SKM-1 (cell line): Measurements from ENCODE around the gene NUP160.
A peak's percentile ranks its signal among the peaks of the same experiment; 100 is the strongest.
"Not testable (repeated sequence)": the region's sequence is repeated elsewhere in the genome, so short reads cannot be mapped to it uniquely, and the experiment has no call there.

Experiments used
- DNase-seq: peaks from one replicate; lab custom pipeline; 2025; ENCODE audit not compliant: unreplicated experiment; lab: John Stamatoyannopoulos, UW

NUP160 gene, protein sequence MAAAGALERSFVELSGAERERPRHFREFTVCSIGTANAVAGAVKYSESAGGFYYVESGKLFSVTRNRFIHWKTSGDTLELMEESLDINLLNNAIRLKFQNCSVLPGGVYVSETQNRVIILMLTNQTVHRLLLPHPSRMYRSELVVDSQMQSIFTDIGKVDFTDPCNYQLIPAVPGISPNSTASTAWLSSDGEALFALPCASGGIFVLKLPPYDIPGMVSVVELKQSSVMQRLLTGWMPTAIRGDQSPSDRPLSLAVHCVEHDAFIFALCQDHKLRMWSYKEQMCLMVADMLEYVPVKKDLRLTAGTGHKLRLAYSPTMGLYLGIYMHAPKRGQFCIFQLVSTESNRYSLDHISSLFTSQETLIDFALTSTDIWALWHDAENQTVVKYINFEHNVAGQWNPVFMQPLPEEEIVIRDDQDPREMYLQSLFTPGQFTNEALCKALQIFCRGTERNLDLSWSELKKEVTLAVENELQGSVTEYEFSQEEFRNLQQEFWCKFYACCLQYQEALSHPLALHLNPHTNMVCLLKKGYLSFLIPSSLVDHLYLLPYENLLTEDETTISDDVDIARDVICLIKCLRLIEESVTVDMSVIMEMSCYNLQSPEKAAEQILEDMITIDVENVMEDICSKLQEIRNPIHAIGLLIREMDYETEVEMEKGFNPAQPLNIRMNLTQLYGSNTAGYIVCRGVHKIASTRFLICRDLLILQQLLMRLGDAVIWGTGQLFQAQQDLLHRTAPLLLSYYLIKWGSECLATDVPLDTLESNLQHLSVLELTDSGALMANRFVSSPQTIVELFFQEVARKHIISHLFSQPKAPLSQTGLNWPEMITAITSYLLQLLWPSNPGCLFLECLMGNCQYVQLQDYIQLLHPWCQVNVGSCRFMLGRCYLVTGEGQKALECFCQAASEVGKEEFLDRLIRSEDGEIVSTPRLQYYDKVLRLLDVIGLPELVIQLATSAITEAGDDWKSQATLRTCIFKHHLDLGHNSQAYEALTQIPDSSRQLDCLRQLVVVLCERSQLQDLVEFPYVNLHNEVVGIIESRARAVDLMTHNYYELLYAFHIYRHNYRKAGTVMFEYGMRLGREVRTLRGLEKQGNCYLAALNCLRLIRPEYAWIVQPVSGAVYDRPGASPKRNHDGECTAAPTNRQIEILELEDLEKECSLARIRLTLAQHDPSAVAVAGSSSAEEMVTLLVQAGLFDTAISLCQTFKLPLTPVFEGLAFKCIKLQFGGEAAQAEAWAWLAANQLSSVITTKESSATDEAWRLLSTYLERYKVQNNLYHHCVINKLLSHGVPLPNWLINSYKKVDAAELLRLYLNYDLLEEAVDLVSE (N-terminal part only)

DNA sequence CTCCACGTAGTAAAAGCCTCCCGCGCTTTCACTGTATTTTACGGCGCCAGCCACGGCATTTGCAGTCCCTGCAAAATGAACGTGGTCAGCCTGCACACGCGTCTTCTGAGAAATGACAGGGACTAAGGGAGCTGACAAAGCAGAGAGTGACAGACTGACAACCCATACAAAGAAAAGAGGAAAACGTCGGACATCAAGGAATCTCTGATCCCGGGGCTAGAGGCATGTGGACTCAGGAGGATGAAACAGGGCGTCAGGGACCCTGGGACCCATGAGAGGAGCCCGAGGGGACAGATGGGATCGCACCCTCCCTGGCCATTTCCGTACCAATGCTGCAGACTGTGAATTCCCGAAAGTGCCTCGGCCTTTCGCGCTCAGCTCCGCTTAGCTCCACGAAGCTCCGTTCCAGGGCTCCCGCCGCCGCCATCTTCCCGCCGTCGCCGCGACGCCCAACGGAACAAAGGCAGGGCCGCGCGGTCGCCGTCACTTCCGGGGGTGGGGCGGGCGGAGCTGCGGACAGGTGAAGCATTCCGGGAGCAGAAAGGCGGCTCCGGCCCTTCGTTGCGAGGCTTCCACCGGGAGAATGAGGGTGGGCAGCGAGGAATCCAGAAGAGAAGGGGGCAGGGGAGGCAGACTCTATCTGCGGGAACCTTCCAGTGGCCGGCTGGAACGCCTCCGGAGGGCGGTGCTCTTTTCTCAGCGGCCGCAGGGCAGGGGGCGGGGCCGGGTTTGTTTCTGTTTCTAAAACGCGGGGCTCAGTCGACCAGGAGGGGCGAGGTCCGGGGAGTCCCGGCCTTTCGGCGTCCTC lies at the start of gene NUP160:
Gene NUP160 (minus strand): TSS at position 459 of the 808 bp plus-strand sequence. CDS start 32 bp downstream, at position 427.
- DNase-seq, result peak; percentile 45

DNA sequence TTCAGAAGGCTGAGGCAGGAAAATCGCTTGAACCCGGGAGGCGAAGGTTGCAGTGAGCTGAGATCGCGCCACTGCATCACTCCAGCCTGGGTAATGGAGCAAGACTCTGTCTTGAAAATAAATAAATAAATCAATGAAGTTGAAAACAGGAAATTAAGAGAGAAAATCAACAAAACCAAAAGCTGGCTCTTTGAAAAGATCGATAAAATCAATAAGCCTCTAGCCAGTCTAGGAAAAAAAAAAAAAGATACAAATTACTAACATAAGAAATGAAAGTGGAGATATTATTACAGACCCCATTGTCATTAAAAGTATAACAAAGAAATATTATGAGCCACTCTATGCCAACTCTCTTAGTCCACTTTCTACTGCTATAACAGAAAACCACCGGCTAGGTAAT lies 48.0 kb upstream of the NUP160 start:
- DNase-seq, result no peak

DNA sequence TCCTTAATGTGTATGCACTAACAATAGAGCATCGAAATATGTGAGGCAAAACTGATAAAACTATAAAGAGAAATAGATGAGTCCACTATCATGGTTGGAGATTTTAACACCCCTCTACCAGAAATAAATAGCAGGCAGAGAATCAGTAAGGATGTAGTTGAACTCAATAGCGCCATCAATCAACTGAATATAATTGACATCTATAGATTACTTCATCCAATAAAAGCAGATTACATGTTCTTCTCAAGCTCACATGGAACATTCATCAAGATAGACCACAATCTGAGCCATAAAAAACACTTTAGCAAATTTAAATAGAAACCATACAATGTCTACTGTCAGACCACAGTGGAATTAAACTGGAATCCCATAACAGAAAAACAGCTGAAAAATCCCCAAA lies 46.9 kb upstream of the NUP160 start:
- DNase-seq, result no peak

DNA sequence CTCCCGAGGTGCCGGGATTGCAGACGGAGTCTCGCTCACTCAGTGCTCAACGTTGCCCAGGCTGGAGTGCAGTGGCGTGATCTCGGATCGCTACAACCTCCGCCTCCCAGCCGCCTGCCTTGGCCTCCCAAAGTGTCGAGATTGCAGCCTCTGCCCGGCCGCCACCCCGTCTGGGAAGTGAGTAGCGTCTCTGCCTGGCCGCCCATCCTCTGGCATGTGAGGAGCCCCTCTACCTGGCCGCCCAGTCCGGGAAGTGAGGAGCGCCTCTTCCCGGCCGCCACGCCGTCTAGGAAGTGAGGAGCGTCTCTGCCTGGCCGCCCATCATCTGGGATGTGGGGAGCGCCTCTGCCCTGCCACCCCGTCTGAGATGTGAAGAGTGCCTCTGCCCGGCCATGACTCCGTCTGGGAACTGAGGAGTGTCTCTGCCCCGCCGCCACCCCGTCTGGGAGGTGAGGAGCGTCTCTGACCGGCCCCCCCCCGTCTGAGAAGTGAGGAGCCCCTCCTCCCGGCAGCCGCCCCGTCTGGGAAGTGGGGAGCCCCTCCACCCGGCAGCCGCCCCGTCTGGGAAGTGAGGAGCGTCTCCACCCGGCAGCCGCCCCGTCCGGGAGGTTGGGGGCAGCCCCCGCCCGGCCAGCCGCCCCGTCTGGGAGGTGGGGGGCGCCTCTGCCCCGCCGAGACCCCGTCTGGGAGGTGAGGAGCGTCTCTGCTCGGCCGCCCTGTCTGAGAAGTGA lies 44.6 kb upstream of the NUP160 start:
- not testable (repeated sequence) for DNase-seq

DNA sequence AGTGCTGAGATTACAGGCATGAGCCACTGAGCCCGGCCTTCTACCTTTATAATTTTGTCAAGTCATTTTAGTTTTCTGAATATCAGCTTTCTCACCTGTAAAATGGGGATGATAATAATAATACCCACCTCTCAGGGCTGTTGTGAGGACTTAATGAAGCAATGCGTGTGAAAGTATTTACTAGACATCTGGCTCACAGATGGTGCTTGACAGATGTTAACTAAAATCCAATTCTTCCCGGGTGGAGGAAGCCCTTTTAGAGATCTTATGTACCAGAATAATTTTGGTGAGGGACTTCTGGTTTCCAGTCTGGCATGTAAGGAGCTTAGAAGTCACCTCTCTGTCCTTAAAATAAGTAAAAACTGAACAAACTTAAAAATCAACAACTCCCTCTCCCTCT lies 43.7 kb upstream of the NUP160 start:
- no peak for DNase-seq

DNA sequence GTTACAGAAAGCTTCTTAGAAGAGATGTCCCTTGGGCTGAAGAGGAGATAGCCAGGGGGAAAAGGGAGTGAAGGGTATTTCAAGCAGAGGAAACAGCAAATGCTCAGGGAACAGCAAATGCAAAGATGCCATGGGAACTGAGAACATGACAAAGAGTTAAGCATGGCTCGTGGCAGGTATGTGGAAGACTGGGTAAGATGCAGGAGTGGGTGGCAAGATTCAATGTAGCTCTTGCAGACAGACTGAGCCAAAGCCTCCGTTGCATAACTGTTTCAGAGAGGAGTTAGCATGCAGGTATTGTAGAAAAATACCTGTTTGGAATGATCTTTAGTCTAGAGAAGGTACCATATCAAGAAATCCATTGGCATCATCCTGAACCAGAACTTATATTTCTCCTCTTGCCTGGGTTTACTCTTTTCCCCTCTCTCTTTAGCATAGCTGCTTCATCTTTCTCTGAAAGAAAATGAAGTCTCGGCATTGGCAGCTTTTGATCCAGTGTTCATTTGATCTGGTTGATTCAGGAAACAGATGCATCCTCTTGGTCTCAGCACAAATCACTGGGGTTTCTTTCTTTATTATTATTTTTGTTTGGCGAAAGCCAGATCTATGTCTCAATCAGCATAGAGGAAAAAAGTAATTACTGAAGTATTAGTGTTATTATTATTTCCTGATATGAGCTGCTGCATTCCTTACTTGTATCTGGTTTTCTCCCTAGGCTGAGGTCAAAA lies 41.7 kb upstream of the NUP160 start:
- DNase-seq, result no peak

DNA sequence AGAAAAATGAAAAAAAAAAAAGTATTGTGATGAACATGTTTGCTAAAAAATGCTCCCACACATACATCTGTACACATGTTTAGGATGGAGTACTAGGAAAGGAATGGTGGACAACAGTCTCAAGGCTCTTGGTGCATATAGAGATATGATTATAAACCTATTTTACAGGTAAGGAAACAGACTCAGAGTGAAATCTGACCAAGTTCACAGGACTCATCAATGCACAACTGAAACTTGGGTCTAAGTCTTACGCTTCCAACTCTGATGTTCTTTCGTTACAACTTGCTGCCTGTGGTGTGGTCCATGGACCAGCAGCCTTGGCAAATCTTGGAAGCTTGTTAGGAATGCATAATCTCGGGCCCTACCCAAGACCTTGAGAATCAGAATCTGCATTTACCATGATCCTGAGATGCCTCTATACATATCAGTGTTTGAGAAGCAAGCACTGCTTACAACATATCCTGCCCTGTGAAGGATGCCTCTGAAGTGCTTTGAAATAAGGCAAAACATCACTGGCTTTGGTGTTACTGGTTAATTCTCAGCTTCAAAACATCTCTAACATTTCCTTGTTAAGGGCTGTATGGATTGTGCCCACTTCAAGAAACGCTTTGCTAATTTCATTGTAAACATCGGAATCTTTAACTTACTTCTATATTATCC lies 39.9 kb upstream of the NUP160 start:
- no peak for DNase-seq

DNA sequence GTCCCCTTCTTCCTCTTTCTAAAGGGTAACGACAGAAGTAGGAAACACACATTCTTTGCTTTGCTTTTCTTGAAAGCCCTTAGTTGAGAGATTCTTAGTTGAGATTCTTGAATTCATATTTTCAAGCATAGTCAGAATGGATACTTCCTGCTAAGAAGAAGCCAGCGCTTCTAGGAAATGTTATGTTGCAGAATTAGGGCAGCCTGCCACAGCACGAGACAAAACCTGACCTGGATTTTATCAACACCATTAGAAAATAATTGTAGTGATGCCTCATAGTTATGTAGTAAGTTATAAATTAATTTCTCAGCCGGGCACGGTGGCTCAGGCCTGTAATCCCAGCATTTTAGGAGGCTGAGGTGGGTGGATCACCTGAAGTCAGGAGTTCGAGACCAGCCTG lies 37.9 kb upstream of the NUP160 start:
- DNase-seq, result no peak

DNA sequence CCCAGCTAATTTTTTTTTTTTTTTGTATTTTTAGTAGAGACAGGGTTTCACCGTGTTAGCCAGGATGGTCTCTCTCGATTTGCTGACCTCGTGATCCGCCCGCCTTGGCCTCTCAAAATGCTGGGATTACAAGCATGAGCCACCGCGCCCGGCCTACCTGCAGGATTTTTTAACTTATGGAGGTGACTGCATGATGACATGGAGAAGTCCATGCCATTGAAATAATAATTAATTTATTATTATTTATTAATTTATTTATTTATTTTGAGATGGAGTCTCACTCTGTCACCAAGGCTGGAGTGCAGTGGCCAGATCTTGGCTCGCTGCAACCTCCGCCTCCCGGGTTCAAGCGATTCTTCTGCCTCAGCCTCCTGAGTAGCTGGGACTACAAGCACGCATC lies 34.3 kb upstream of the NUP160 start:
- not testable (repeated sequence) for DNase-seq

DNA sequence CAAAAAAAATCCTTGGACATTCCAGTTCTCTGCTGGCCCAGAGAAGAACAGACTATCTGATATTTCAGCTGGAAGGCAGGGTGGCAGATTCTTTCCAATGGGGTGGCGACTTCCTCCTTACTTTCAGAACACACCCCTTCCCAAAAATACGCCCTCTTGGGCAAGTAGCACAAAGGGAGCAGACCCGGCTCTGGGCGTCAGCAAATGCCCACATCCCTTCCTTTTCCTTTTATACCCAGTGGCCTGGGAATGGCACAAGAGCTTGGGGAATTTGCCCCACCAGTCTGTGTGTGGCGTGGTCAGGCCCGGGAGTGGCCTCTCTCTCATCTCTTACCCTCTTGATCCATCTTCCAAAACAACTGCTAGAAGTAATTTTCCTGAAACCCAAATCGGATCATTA lies 33.0 kb upstream of the NUP160 start:
- no peak for DNase-seq

DNA sequence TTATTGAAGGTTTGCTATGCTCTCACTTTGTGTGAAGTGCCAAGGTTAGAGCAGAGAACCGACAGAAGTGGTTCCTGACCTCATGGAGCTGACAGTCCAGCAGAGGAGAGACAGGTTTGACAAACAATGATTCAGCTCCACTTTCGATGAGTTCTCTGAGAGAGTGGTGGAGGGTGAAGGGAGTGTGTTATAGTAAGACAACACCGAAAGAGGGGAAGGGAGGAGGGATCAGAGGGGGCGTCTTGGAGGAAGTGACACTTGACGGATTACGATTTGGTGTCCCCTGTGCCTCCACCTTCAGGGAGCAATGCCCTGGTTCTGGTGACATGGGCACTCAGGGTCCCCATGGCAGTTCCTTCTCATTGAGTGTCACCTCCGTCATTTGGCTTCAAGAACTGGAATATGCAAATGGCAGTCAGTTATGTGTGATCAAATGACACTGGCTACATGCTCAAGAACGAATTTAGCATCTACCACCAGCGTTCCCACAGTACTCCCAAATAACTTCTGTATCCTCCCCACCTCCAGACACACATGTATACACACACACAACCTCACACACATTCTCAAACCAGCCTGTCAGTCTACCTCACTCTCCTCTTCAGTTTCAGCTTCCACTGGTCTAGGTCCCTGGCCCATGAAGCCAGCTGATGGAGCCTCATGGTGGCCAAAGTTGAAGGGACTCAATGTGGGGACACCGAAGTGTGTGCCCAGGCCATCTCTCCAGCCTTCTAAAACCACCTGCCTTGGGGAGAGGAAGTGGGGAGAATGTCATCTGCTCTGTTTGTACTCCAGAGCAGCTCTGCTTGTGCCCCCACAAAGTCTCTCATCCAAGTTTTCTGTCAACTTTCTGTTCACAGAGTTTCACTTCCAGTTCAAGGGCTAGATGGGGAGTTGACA lies 31.4 kb upstream of the NUP160 start:
- no peak for DNase-seq

DNA sequence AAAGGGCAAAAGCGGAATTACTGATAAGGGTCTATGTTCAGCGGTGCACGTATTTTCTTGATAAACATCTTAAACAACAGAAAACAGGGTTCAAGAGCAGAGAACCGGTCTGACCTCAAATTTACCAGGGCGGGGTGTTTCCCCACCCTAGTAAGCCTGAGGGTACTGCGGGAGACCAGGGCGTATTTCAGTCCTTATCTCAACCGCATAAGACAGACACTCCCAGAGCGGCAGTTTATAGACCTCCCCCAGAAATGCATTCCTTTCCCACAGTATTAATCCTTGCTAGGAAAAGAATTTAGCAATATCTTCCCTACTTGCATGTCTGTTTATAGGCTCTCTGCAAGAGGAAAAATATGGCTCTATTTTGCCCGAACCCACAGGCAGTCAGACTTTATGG lies 27.7 kb upstream of the NUP160 start:
- DNase-seq, result not testable (repeated sequence)

DNA sequence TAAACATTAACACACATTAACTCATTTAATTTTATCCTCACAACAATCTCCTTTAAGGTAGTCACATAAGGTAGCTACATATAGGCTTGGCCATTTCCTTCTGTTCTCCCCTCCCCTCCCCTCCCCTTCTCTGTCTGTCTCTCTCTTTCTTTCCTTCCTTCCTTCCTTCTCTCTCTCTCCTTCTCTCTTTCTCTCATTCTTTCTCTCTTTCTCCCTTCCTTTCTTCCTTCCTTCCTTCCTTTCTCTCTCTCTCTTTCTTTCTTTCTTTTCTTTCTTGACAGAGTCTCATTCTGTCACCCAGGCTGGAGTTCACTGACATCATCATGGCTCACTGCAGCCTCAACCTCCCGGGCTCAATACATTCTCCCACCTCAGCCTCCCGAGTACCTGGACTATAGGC lies 22.3 kb upstream of the NUP160 start:
- DNase-seq, result no peak

DNA sequence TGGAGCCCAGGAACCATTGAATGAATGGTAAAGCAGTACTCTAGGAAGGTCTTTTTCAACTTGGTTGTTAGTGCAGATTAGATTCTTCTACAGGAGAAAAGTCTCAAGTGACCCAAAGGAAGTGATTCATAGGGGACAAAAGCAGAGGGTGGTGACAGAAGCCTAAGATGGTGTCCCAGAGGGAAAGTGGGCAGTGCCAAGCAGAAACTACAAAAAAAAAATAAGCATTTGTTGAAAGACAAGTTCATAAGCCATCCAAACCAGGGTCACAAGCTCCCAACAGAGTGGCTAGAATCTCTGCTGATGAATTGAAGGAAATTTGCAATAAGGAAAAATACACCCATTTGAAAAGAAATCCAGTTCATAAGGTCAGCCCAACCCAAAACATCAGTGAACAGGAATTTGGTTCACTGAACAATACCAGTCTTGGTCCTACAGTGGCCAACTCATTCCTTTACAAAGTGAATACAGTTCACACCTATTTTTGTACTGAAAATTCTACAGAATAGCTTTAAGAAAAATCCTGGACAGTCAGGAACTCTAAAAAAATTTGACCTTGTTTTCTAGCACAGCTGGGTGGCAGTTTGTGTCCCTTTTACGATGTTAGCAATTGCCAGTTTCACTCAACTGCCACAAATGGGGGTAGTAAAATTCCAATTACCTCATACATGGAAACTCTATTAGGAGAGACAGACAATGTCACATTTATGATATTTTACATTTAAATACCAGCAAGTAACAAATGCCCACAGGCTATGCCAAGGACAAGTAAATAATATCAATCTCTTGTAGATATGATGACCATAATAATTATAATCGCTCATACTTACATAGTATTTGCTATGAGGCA lies 21.6 kb upstream of the NUP160 start:
- no peak for DNase-seq

DNA sequence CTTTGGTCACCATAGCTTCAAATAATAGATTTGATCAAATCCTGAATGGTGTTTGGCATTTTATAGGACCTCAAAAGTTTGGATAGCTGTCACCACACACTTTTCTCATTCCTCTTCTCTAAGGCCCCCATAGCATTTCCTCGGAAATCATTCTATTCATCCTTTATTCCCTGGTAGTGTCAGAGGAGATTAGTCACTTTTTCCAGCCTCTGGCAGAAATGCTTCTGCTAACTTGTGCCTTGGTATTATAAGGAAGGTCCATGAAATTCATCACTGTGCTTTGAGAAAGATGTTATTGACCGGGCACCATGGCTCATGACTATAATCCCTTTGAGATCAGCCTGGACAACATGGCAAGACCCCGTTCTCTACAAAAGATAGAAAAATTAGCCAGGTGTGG lies 19.7 kb upstream of the NUP160 start:
- DNase-seq, result no peak

DNA sequence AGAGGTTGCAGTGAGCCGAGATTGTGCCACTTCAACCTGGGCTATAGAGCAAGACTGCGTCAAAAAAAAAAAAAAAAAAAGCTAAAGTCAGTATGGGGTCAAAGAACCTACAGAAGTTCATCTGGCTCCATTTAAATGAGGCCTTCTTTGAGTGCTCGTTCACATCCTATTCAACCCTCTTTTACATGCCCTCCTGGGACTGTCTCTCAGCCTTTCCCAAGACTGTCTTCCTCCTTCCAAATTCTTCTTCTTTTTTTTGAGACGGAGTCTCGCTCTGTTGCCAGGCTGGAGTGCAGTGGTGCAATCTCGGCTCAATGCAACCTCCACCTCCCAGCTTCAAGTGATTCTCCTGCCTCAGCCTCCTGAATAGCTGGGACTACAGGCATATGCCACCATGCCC lies 18.7 kb upstream of the NUP160 start:
- DNase-seq, result not testable (repeated sequence)

DNA sequence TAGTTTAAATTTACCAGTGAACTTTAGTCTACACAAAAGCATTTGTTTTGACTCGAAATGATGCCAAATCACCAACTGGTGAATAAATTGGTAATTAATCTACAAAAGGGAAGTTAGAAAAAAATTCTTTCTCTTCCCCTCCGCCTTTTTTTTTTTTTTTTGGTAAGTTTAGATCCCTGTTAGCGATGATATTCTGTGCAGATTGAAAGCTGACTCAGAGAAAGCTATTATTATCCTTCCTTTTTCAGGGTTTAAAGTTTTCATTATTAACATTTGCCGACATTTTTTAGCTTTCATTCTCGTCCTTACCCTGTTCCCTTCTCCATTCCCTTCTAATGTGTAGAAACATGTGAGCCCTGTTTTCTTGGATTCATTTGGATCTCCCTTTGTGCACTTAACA lies 16.8 kb upstream of the NUP160 start:
- no peak for DNase-seq
